HT1080 (cell line): Measurements from ENCODE around the gene MYBBP1A. TPM values are rescaled to one million over a fixed set of nuclear protein-coding genes. Genes with fewer than 3 reads are reported as not detected.

Source experiments
- DNase-seq: peaks from one replicate; pipeline ENCODE4 v3.0.0-alpha.2; 2015; ENCODE audit warnings: low read depth
- total RNA-seq: library from RNA; depleted of rRNA; stranded (reverse); fragments of >200 nt; shearing (Covaris generic); gene quantifications from 2 replicates; pipeline ENCODE4 v1.2.3, GENCODE V29; 2014

Gene MYBBP1A
- total RNA-seq, 1 experiment from 2014 or later: 117 TPM

- DNase-seq: no peak
Measured at GRCh38 chr17:4551141-4551540, 4.0 kb downstream of the MYBBP1A start.

DNA sequence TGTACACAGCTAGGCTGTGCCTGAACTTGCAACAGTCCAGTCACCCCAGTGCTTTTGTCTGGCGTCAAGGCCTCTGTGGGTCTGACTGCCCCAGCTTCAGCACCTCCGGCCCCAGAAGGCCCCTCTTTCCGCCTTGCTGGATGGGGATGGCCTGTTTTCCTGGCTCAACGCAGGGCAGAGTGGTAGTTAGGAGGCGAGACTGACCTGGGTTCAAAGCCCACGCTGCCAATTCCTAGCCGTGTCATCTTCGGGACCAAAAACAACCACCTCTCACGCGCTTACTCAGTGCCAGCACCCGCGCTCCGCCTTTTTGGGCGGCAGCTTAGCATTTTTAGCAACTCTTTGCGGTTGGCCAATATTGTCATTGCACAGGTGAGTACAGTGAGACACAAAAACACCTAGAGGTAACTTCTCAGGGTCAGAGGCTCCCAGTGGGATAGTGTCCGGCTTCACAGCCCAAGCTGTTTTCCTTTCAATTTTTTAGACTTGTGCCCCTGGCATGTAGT is 4.6 kb downstream of the MYBBP1A start:
- DNase-seq: no peak

- no peak for DNase-seq
Measured at GRCh38 chr17:4549781-4550533, 5.2 kb downstream of the MYBBP1A start.

DNA sequence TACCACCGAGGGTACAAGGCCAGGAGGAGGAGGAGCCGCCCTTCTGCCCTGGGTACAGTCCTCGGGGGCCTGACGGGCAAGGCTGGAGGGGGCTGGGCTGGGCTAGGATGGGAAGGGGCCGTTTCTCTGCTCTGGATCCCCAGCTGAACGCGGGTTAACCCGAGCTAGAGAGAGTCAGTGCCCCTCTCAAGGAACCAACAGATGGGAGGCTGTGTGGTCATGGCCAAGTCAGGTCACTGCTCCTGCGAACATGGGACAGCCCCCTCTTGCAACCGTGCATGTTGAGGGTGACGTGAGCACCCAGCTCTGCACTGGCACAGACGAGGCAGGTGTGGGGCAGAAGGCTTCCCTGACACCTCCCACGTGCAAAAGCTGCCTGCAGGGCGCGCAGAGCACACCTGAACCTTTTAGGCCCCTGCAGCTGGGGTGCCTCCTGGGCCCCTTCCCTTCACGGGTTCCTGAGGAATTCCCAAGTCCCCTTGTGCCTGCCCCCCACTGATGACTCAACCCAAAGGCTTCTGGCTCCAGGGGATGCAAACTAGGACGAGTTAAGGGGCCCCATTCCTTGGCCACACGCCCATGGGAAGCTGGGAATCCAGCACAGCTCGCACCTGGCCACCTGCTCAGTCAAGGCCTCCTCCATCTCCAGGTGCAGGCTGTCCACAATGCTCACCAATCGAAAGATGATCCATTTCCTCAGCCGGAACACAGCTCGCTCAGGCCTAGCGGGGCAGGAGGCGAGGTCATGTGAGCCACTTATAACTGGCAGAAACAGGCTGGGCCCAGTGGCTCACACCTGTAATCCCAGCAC is 6.3 kb downstream of the MYBBP1A start:
- no peak for DNase-seq

GRCh38 chr17:4548061-4548461 is 7.1 kb downstream of the MYBBP1A start:
- no peak for DNase-seq

DNA sequence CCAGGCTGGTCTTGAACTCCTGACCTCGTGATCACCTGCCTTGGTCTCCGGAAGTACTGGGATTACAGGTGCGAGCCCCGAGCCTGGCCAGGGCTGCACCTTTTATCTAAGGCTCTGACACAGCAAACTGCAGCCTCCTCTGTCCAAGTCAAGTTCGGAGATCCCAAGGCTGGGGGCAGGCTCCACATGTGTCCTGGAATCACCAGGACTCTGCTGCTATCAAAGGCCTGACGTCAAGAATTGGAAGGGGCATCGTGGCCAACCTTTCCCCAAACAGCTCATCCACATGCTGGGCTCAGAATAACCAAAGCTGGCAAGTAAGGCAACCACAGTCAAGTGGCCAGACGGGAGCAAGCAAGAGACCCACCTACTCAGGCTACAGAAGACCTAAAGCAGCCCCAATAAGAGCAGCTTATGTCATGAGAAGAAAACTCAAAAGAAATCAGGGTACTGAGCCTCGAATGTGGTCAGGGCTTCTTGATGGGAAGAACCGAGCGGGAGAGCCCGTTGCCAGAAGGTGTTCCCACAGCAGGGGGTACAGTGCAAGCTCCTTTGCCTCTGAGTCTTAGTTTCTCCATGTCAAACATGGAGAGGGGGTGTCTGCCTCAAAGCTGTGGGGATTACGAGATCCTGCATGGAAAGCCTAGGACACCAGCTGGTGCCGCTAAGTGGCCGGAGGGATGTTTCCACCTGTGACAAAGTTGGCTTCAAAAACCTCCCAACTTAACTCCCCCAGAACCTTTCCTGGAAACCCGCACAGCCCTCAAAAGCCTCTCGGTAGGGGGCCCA is 7.9 kb downstream of the MYBBP1A start:
- DNase-seq: no peak

- no peak for DNase-seq
Measured at GRCh38 chr17:4545217-4545951, 9.8 kb downstream of the MYBBP1A start.

- DNase-seq: no peak
Measured at GRCh38 chr17:4544951-4545216, 10.3 kb downstream of the MYBBP1A start.

DNA sequence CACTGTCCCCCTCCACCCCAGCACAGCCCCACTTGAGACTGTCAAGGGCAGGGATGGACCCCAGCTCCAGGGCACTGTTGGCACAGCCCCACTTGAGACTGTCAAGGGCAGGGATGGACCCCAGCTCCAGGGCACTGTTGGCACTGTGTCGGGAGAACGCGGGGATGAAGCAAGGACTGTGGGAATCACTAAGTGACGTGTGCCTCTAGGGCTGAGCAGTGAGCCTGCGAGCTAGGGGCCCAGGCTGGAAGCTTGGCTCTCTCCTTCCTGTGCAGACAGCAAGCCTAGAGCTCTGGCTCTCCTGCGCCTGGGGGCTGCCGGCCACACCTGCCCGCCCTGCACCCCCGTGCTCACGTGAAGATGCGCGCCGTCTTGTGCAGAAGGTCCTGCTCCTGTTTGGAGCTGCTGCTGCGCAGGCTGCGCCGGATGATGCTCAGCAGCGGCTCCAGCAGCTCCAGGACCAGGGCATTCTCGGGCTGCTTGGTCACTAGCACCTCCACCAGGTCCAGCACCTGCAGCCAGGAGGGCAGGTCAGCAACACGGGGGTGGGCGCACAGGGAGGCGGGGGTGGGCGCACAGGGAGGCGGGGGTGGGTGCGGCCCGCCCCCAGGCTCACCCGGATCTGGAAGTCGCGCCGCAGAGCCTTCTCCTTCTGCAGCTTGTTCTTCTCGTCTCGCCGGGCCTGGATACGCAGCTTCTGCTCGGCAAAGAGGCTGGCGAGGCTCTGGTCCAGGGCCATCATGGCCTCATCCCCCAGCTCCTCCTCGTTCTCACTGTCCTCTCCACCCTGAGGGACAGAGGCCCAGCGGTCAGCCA is 10.8 kb downstream of the MYBBP1A start:
- no peak for DNase-seq

DNA sequence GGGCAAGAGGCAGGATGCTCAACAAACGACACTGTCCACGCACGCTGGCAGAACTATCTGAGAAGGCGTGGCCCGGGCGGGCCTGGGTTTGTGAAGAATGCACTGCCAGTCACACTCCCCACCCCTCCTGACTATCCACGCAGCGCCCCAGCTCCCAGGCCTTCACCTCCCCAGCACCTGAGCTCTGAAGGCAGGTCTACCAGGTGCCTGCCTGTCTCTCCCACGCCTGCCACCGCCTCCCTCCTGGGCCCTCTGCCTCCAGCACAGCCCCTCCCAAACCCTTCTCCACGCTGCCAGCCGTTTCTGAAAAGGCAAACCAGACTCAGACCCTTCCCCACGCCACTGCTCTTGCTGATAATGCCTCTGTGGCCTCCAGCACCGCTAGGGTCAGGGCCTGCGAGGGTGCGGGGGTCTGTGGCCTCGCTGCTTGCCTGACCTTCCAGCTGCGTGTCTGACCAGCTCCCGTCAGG is 11.6 kb downstream of the MYBBP1A start:
- no peak for DNase-seq

GRCh38 chr17:4542726-4543191 is 12.4 kb downstream of the MYBBP1A start:
- DNase-seq: no peak

- DNase-seq: no peak
Measured at GRCh38 chr17:4542003-4542725, 13.0 kb downstream of the MYBBP1A start.

DNA sequence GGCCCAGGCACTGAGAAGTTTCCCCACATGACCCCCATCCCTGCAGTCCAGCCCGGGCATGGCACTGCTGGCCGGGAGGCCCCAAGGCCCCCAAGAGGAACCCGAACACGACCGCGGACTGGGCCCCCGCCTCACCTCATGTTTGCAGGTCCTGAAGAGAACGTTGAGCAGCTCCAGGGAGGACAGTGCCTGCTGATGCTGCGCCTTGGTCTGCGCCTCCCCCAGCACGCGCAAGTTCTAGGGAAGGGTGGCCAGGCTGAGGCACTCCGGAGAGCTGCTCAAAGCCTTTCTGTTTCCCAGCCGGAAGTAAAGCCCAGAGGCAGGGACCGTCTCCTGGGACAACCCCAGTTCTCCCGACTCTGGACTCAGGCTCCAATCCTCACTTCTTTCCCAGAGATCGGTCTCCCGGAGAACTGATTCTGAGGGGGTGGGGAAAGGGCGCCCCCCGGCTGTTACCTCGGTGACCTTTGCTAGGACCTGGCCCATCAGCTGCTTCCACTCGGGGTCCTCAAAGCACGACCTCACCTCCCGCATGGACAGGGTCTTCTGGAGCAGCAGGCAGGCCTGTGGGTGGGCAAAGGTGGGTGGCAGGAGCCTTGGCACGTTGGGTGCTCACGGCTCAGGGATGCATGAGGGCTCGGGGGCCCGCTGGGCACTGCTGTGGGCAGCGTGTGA is 13.7 kb downstream of the MYBBP1A start:
- no peak for DNase-seq

GRCh38 chr17:4540687-4541327 is 14.4 kb downstream of the MYBBP1A start:
- DNase-seq: no peak

- DNase-seq: no peak
Measured at GRCh38 chr17:4540224-4540651, 14.9 kb downstream of the MYBBP1A start.

DNA sequence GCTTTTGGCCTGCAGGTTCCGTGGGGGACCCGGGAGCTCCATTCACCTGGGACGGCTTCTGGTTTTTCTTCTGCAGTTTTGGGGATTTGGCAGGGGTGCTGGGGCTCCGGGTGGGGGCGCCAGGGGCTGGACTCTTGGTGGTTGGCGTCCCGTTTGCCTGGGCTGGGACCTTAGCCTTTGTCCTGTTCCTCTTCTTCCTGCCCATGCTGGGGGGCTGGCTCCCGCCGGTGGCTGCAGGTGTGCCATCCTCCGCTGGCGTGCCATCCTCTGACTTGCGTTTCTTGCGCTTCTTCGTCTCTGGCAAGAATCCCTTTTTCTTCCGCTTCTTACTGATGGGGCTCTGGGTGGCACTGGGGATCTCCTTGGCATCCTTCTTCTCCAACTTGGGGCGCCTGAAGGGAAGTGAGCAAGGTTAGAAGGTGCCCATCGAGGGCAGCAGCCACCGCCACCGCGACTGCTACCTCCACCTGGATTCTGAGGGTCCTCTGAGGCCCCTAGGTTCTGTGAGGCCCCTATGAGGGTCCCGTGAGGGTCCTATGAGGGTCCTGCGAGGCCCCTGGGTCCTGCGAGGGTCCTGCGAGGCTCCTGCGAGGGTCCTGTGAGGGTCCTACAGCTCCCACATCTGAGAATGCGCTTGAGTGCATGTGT is 15.5 kb downstream of the MYBBP1A start:
- DNase-seq: no peak

- DNase-seq: no peak
Measured at GRCh38 chr17:4539025-4539424, 16.2 kb downstream of the MYBBP1A start.
